Osteocyte (in vitro differentiated cells): ENCODE data around the gene FOLR1. TPM values are rescaled to one million over a fixed set of nuclear protein-coding genes. Genes with fewer than 3 reads are reported as not detected.
"Not testable (repeated sequence)": the region's sequence is repeated elsewhere in the genome, so short reads cannot be mapped to it uniquely, and the experiment has no call there.

ENCODE experiments used
- DNase-seq: peaks from one replicate; pipeline ENCODE4 v3.0.0; 2021; ENCODE audit warnings: mixed read lengths; ENCODE audit not compliant: unreplicated experiment; ENCODE audit errors: extremely low spot score
- H3K27ac Mint-ChIP-seq: one replicate; pipeline ENCODE4 v1.8.0; 2021; ENCODE audit warnings: mild to moderate bottlenecking, mixed read lengths; ENCODE audit not compliant: unreplicated experiment
- H3K27me3 Mint-ChIP-seq: one replicate; pipeline ENCODE4 v1.8.0; 2021; ENCODE audit warnings: mixed read lengths; ENCODE audit not compliant: unreplicated experiment
- H3K36me3 Mint-ChIP-seq: one replicate; pipeline ENCODE4 v1.8.0; 2021; ENCODE audit warnings: mixed read lengths; ENCODE audit not compliant: unreplicated experiment
- H3K4me1 Mint-ChIP-seq: one replicate; pipeline ENCODE4 v1.8.0; 2021; ENCODE audit warnings: mixed read lengths; ENCODE audit not compliant: unreplicated experiment
- H3K4me3 Mint-ChIP-seq: one replicate; pipeline ENCODE4 v1.8.0; 2021; ENCODE audit warnings: mild to moderate bottlenecking, moderate library complexity, mixed read lengths; ENCODE audit not compliant: unreplicated experiment
- H3K9me3 Mint-ChIP-seq: one replicate; pipeline ENCODE4 v1.8.0; 2021; ENCODE audit warnings: mixed read lengths; ENCODE audit not compliant: unreplicated experiment
- total RNA-seq: library from RNA; stranded (reverse); gene quantifications from 2 replicates; pipeline ENCODE4 v1.2.1, GENCODE V29; 2021
- TF ChIP-seq, protein P1 (sequence below): fragments of 200-600 bp; sonication (generic); IDR thresholded peaks from 2 replicates; pipeline ENCODE4 v1.5.0; 2021; ENCODE audit warnings: antibody characterized with exemption, mild to moderate bottlenecking, moderate library complexity

The FOLR1 gene
- total RNA-seq, 1 donor from 2014 or later, result not detected

GRCh38 chr11:72179804-72180396 is 12.0 kb upstream of the FOLR1 start:
- Mint-ChIP-seq H3K9me3 (no peaks in the 10 kb centered on the region), H3K4me1 (peaks cover 2% of the 10 kb centered on the region), H3K36me3 (no peaks in the 10 kb centered on the region), H3K4me3 (no peak overlapping the region), H3K27ac (no peak overlapping the region), H3K27me3 (peaks cover 34% of the 10 kb centered on the region)
- DNase-seq, result no peak
- TF ChIP-seq, protein P1, sequence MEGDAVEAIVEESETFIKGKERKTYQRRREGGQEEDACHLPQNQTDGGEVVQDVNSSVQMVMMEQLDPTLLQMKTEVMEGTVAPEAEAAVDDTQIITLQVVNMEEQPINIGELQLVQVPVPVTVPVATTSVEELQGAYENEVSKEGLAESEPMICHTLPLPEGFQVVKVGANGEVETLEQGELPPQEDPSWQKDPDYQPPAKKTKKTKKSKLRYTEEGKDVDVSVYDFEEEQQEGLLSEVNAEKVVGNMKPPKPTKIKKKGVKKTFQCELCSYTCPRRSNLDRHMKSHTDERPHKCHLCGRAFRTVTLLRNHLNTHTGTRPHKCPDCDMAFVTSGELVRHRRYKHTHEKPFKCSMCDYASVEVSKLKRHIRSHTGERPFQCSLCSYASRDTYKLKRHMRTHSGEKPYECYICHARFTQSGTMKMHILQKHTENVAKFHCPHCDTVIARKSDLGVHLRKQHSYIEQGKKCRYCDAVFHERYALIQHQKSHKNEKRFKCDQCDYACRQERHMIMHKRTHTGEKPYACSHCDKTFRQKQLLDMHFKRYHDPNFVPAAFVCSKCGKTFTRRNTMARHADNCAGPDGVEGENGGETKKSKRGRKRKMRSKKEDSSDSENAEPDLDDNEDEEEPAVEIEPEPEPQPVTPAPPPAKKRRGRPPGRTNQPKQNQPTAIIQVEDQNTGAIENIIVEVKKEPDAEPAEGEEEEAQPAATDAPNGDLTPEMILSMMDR, result no peak

GRCh38 chr11:72180892-72181552 is 10.9 kb upstream of the FOLR1 start:
- not testable (repeated sequence) for H3K36me3 Mint-ChIP-seq, H3K9me3 Mint-ChIP-seq, DNase-seq, H3K27ac Mint-ChIP-seq, H3K4me1 Mint-ChIP-seq, H3K4me3 Mint-ChIP-seq
- peaks cover 31% of the 10 kb centered on the region for H3K27me3 Mint-ChIP-seq

- not testable (repeated sequence) for H3K4me1 Mint-ChIP-seq, H3K27ac Mint-ChIP-seq, H3K9me3 Mint-ChIP-seq, H3K4me3 Mint-ChIP-seq, H3K36me3 Mint-ChIP-seq, DNase-seq
- H3K27me3 Mint-ChIP-seq, result peaks cover 28% of the 10 kb centered on the region
These were observed 10.4 kb upstream of the FOLR1 start for GRCh38 chr11:72181553-72181958.

- TF ChIP-seq, protein P1, result no peak
- Mint-ChIP-seq H3K36me3 (no peaks in the 10 kb centered on the region), H3K27ac (no peak overlapping the region), H3K27me3 (peaks cover 4% of the 10 kb centered on the region), H3K4me1 (peaks cover 1% of the 10 kb centered on the region), H3K9me3 (no peaks in the 10 kb centered on the region), H3K4me3 (no peak overlapping the region)
- no peak for DNase-seq
These were observed 3.7 kb upstream of the FOLR1 start for GRCh38 chr11:72188267-72188666.

DNA sequence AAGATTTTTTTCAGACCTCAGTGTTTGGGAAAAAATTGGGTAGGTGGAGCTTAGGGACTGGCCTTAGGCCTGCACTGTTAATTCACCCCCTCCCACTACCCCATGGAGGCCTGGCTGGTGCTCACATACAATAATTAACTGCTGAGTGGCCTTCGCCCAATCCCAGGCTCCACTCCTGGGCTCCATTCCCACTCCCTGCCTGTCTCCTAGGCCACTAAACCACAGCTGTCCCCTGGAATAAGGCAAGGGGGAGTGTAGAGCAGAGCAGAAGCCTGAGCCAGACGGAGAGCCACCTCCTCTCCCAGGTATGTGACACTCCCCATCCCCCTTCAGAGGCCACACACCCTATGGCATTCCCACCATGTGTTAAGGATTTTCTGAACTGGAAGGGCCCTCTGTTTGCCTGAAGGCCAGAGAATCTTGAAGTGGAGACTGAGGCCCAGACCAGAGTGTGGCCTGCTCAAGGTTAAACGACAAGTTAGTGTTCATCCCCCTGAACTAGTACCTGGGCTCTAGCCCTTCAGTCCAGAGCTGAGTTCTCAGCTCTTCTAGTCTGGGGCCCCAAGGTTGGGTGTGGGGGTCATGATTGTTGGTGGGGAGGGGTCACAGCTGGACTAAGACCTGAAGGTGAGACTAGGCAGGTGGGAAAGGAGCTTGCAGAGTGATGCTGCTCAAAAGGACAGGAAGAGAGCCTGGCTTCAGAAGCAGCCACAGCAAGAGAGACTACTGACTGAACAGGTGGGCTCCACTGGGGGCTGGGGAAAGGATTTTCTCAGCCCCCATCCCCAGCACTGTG is 2.3 kb upstream of the FOLR1 start:
- Mint-ChIP-seq H3K9me3 (no peaks in the 10 kb centered on the region), H3K4me1 (no peaks in the 10 kb centered on the region), H3K27ac (no peak overlapping the region), H3K36me3 (no peaks in the 10 kb centered on the region), H3K27me3 (no peaks in the 10 kb centered on the region), H3K4me3 (no peak overlapping the region)
- TF ChIP-seq, protein P1, result no peak
- DNase-seq, result no peak

GRCh38 chr11:72190631-72191071 is 1.3 kb upstream of the FOLR1 start:
- Mint-ChIP-seq H3K27me3 (no peaks in the 10 kb centered on the region), H3K9me3 (no peaks in the 10 kb centered on the region), H3K36me3 (no peaks in the 10 kb centered on the region), H3K27ac (no peak overlapping the region), H3K4me3 (no peak overlapping the region), H3K4me1 (no peaks in the 10 kb centered on the region)
- DNase-seq, result no peak
- TF ChIP-seq, protein P1, result no peak
